Keratinocyte (primary cell): ENCODE results near the gene KRT37. TPM values are rescaled to one million over a fixed set of nuclear protein-coding genes. Genes with fewer than 3 reads are reported as not detected.

Source experiments
- DNase-seq: peaks from one replicate; pipeline ENCODE4 v3.0.0-alpha.2; 2011; ENCODE audit warnings: low read depth, missing footprints, low spot score
- FAIRE-seq: peaks from 2 replicates; lab custom pipeline; 2011; peaks lifted over from hg19 to GRCh38; lab: Jason Lieb, UNC
- H2AFZ ChIP-seq: 2 replicates; pipeline ENCODE4 v1.6.0; 2012; ENCODE audit warnings: low read length, control low read depth, inconsistent platforms; ENCODE audit not compliant: control insufficient read depth
- H3K27ac ChIP-seq: 2 replicates; pipeline ENCODE4 v1.5.1; 2011; ENCODE audit warnings: low read length; ENCODE audit not compliant: control insufficient read depth, insufficient read depth
- H3K27me3 ChIP-seq: 3 replicates; pipeline ENCODE4 v1.6.0; 2011; ENCODE audit warnings: low read length; ENCODE audit not compliant: control insufficient read depth, insufficient read depth; ENCODE audit errors: extremely low read depth
- H3K36me3 ChIP-seq, 2 experiments: 2 replicates in 1 of 2; 3 replicates in 1 of 2; pipeline ENCODE4 v1.5.1; 2011; ENCODE audit warnings: low read length in 2 of 2, mild to moderate bottlenecking in 1 of 2; ENCODE audit not compliant: control insufficient read depth in 2 of 2, insufficient read depth in 2 of 2; ENCODE audit errors: extremely low read depth in 1 of 2
- H3K4me1 ChIP-seq: 3 replicates; pipeline ENCODE4 v1.5.1; 2011; ENCODE audit warnings: low read length; ENCODE audit not compliant: control insufficient read depth, insufficient read depth; ENCODE audit errors: extremely low read depth
- H3K4me2 ChIP-seq: 3 replicates; pipeline ENCODE4 v1.6.0; 2011; ENCODE audit warnings: low read depth, low read length; ENCODE audit not compliant: control insufficient read depth, insufficient read depth; ENCODE audit errors: extremely low read depth
- H3K4me3 ChIP-seq, 3 experiments: fragments of 200-600 bp in 1 of 3; sonication (generic) in 1 of 3; 2 replicates in 2 of 3; 3 replicates in 1 of 3; pipeline ENCODE4 v1.5.1; 2011 to 2016; ENCODE audit warnings: low read length in 3 of 3, mild to moderate bottlenecking in 3 of 3, control low read depth in 2 of 3, inconsistent platforms in 1 of 3, low read depth in 1 of 3, mixed read lengths in 1 of 3, mixed run types in 1 of 3, moderate library complexity in 1 of 3; ENCODE audit not compliant: control insufficient read depth in 2 of 3, insufficient read depth in 2 of 3; ENCODE audit errors: extremely low read depth in 1 of 3
- H3K79me2 ChIP-seq: 2 replicates; pipeline ENCODE4 v1.6.0; 2012; ENCODE audit warnings: low read length; ENCODE audit not compliant: control insufficient read depth, insufficient read depth
- H3K9ac ChIP-seq: 3 replicates; pipeline ENCODE4 v1.6.0; 2011; ENCODE audit warnings: low read length; ENCODE audit not compliant: control insufficient read depth, insufficient read depth; ENCODE audit errors: extremely low read depth
- H3K9me1 ChIP-seq: 3 replicates; pipeline ENCODE4 v1.6.0; 2011; ENCODE audit warnings: low read length; ENCODE audit not compliant: control insufficient read depth, insufficient read depth; ENCODE audit errors: extremely low read depth
- H3K9me3 ChIP-seq: 2 replicates; pipeline ENCODE4 v1.5.1; 2012; ENCODE audit warnings: low read depth, low read length; ENCODE audit not compliant: control insufficient read depth
- H4K20me1 ChIP-seq: 3 replicates; pipeline ENCODE4 v1.6.0; 2011; ENCODE audit warnings: low read length; ENCODE audit not compliant: control insufficient read depth, insufficient read depth; ENCODE audit errors: extremely low read depth
- CTCF ChIP-seq, 3 experiments: IDR thresholded peaks in 1 of 3; conservative IDR thresholded peaks in 1 of 3; optimal IDR thresholded peaks in 1 of 3; 2 replicates in 2 of 3; 3 replicates in 1 of 3; pipeline versions ENCODE3 to v1.5.1; 2011; ENCODE audit warnings: low read length in 3 of 3, mild to moderate bottlenecking in 3 of 3, moderate library complexity in 2 of 3, control low read depth in 1 of 3, inconsistent platforms in 1 of 3; ENCODE audit not compliant: insufficient read depth in 2 of 3; ENCODE audit errors: extremely low read depth in 1 of 3
- EZH2 ChIP-seq: IDR thresholded peaks from one replicate; pipeline ENCODE4 v1.6.1; 2012; ENCODE audit warnings: inconsistent platforms, mild to moderate bottlenecking, low read length, moderate library complexity
- dilution Hi-C: fragments of 300-500 bp; cut with MboI; formaldehyde crosslinking; loops from one replicate; pipeline ENCODE4 v1.7.0; 2020; ENCODE audit warnings: low sequenced_read_pairs; ENCODE audit not compliant: extremely low pct_ligation_motif_present
- polyA plus RNA-seq, 5 experiments: library from polyadenylated mRNA; depleted of rRNA in 3 of 5; stranded (reverse) in 3 of 5; stranded (forward) in 1 of 5; unstranded in 1 of 5; fragments of >200 nt; gene quantifications; 1 replicate in 1 of 5; 2 replicates in 3 of 5; 3 replicates in 1 of 5; pipeline versions ENCODE4 v1.2.1 to v1.2.3, GENCODE V29; 2011 to 2012; ENCODE audit warnings: missing spikeins in 2 of 5, low read depth in 1 of 5, low replicate concordance in 1 of 5

The KRT37 gene
- polyA plus RNA-seq, 1 donor (not counting 4 experiments of a cell fraction or from before 2014, with no cell fraction given), result 0.08 TPM

GRCh38 chr17:41417127-41417526 is 7.3 kb downstream of the KRT37 start:
- Histone ChIP-seq H2AFZ (no peak overlapping the region), H3K9me1 (peaks cover 2% of the 10 kb centered on the region), H3K27me3 (no peaks in the 10 kb centered on the region), H3K4me1 (peaks cover 48% of the 10 kb centered on the region), H3K4me2 (no peak overlapping the region), H3K36me3 (no peaks in the 10 kb centered on the region), H3K9me3 (no peaks in the 10 kb centered on the region), H3K4me3 (no peak overlapping the region), H3K9ac (no peak overlapping the region), H3K27ac (peak overlapping the region; percentile 11), H4K20me1 (no peaks in the 10 kb centered on the region), H3K79me2 (no peaks in the 10 kb centered on the region)
- dilution Hi-C loops, result no loop called here
- DNase-seq (no peak), FAIRE-seq (no peak)
- TF ChIP-seq CTCF (optimal IDR thresholded peaks at IDR 0.05 in 1 of 3, IDR thresholded peaks at IDR 0.05 in 1 of 3, conservative IDR thresholded peaks at IDR 0.05 in 1 of 3; ENCODE audit: extremely low read depth in 1 of 3, insufficient read depth in 2 of 3, low read length in 3 of 3) (no peak), EZH2 (no peak)

- Histone ChIP-seq H3K4me3 (no peak overlapping the region), H3K4me1 (peaks cover 44% of the 10 kb centered on the region), H3K27ac (no peak overlapping the region), H3K9me1 (peaks cover 2% of the 10 kb centered on the region), H4K20me1 (no peaks in the 10 kb centered on the region), H2AFZ (no peak overlapping the region), H3K79me2 (no peaks in the 10 kb centered on the region), H3K27me3 (no peaks in the 10 kb centered on the region), H3K36me3 (no peaks in the 10 kb centered on the region), H3K9ac (no peak overlapping the region), H3K9me3 (no peaks in the 10 kb centered on the region), H3K4me2 (no peak overlapping the region)
- TF ChIP-seq CTCF (optimal IDR thresholded peaks at IDR 0.05 in 1 of 3, IDR thresholded peaks at IDR 0.05 in 1 of 3, conservative IDR thresholded peaks at IDR 0.05 in 1 of 3; ENCODE audit: extremely low read depth in 1 of 3, insufficient read depth in 2 of 3, low read length in 3 of 3) (no peak), EZH2 (no peak)
- dilution Hi-C loops, result no loop called here
- DNase-seq, result no peak
- no peak for FAIRE-seq
Measured at GRCh38 chr17:41416479-41416878, 7.9 kb downstream of the KRT37 start.
